G401 (cell line): ENCODE measurements around the gene TCF12. TPM values are rescaled to one million over a fixed set of nuclear protein-coding genes. Genes with fewer than 3 reads are reported as not detected.

ENCODE experiments used
- DNase-seq: peaks from one replicate; pipeline ENCODE4 v3.0.0-alpha.2; 2015; ENCODE audit warnings: low spot score
- in situ Hi-C: cut with HindIII; loops from 2 replicates; pipeline ENCODE4 v1.10.0; 2016; ENCODE audit warnings: low sequenced_read_pairs, mixed read lengths
- total RNA-seq: library from RNA; depleted of rRNA; stranded (reverse); fragments of >200 nt; shearing (Covaris generic); gene quantifications from 2 replicates; pipeline ENCODE4 v1.2.3, GENCODE V29; 2014

TCF12 gene
- total RNA-seq, 1 experiment from 2014 or later, result 55.3 TPM

GRCh38 chr15:57217778-57218598 lies 299.5 kb downstream of the TCF12 start:
- in situ Hi-C loops, result no loop called here
- DNase-seq, result no peak

- in situ Hi-C loops, result no loop called here
- DNase-seq, result no peak
Measured at GRCh38 chr15:57218826-57219576, 300.6 kb downstream of the TCF12 start.

- no peak for DNase-seq
- in situ Hi-C loops, result no loop called here
Measured at GRCh38 chr15:57220205-57220604, 301.8 kb downstream of the TCF12 start.

DNA sequence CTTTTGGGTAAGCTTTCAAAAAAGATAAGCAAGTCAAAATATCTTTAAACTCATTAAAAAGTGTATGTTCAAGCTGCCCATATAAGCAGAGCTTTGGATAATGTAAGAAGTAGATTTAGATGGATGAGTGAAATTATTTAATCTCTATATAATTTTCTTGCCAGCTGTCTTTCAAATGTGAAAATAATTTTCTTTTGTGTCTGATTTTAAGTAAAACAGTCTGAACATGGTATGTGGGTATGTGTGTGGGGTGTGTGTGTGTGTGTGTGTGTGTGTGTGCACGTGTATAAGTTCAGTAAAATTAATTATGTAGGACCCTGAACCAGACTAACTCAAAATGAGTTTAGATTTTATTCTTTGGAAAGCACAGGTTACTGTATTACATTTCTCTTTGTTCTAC lies 302.7 kb downstream of the TCF12 start:
- no peak for DNase-seq
- in situ Hi-C loops, result no loop called here

DNA sequence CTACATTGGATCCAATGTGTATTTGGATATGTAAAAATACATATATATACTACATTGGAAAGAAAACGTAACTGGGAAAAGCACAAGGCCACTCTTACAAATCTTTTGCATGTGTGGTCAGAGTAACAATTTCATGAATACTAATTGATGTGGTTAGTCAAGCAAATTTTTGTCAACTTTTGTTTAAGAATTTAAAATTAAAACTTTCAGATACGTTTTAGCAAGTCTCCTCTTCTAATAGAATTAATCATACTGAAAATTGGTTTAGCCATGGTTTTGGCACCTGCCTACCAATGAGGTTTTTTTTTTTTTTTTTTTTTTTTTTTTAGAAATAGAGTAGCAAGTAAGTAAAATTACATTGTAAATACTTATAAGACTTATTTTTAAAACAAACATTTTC lies 304.9 kb downstream of the TCF12 start:
- no peak for DNase-seq
- in situ Hi-C loops, result no loop called here

- DNase-seq, result no peak
- in situ Hi-C loops, result no loop called here
Measured at GRCh38 chr15:57223887-57224286, 305.4 kb downstream of the TCF12 start.

DNA sequence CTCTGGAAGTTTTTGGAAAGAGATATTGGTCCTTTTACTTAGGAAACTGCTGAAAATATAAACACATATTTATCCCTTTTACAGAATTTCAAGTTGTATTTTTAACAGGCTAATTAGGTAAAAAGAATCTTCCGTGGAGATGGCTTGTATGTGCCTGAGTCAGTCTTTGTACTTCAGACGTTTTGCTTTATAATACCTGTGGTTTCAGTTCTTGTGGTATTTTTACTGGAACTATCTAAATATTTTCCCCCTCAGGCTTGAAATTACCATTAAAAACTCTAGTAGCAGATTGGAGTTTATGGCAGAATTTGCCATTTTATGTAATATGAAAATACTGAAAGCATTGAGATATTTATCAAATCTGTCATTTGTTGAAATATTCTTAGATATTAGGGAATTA lies 306.2 kb downstream of the TCF12 start:
- in situ Hi-C loops, result no loop called here
- no peak for DNase-seq

DNA sequence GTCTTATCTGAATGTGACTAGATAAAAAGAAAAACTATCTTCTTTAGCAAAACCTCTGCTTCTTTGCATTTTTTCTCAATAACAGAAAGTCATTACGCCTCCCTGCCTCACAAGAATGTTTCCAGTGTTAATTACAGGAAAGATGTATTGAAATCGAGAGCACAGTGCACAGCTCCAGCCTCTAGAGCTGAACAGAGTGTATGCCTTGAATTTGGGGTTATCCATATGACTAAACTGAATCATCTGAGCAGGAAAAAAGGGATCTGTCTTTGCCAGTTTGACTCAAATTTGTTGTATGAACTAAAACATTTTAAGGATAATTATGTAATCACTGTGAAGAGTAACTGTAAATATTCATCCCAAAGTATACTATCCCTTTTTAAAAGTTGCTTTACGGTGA lies 308.7 kb downstream of the TCF12 start:
- in situ Hi-C loops, result no loop called here
- no peak for DNase-seq

GRCh38 chr15:57227899-57228298 lies 309.5 kb downstream of the TCF12 start:
- no peak for DNase-seq
- in situ Hi-C loops, result no loop called here

DNA sequence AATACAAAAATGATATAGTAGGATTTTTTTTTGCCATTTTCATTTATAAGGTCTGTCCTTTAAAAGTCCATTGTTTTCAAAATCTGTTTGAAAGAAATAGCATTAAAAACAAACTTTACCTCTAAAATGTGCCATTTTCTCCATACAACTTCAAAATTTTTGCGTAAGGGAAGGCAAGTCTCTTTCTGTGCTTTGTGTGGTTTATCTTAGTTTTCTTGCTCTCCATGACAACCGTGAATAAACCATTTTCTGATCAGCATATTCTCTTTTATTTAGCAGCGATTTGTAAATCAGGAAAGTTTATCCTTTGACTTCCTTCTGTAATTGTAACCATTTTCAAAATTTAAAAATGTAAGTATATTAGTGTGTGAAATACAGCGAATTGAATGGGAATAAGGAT lies 310.0 kb downstream of the TCF12 start:
- in situ Hi-C loops, result no loop called here
- no peak for DNase-seq

GRCh38 chr15:57229051-57229450 lies 310.6 kb downstream of the TCF12 start:
- DNase-seq, result no peak
- in situ Hi-C loops, result no loop called here

- DNase-seq, result no peak
- in situ Hi-C loops, result no loop called here
Measured at GRCh38 chr15:57231559-57231958, 313.1 kb downstream of the TCF12 start.

GRCh38 chr15:57234156-57234555 lies 315.7 kb downstream of the TCF12 start:
- DNase-seq, result no peak
- in situ Hi-C loops, result no loop called here

- in situ Hi-C loops, result no loop called here
- DNase-seq, result no peak
Measured at GRCh38 chr15:57235186-57235585, 316.7 kb downstream of the TCF12 start.

DNA sequence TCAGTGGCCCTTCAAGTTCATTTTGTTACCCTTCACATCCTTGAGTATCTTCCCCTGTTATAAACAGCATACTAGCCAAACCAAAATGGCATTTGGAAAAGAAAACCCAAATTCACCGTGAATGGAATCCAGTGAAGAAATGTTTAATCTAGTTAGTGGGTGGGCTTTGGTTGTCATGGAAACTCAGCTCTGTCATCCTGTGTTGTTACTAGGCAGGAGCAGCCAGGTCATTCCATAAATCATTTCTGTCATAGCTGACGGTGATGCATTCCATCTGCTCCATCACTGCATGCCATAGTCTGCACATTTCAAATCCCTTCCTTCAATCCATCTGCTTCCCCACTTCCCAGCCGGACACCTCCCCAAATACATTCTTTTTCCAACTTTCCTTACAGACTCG lies 317.4 kb downstream of the TCF12 start:
- in situ Hi-C loops, result no loop called here
- no peak for DNase-seq

- in situ Hi-C loops, result no loop called here
- no peak for DNase-seq
Measured at GRCh38 chr15:57236561-57237300, 318.3 kb downstream of the TCF12 start.

GRCh38 chr15:57237301-57237642 lies 318.8 kb downstream of the TCF12 start:
- DNase-seq, result no peak
- in situ Hi-C loops, result no loop called here

DNA sequence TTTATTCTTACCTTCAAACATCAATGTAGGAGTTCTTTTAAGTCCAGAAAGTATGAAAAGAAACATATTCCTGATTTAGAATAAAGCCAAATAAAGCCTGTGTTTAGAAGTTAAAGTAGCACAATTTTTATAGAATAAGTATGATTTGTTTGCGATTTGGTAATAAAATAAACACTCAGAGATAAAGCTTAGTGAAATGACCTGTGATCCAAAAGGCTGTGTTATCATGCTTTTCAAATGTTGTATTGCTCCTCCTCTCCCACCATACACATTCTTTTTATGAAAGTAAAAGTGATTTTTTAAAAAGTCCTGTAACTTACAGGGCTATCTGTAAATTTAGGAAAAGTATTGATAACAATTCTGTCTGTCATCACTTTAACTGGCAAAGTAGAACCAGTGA lies 319.2 kb downstream of the TCF12 start:
- in situ Hi-C loops, result no loop called here
- DNase-seq, result no peak

GRCh38 chr15:57245130-57245529 lies 326.7 kb downstream of the TCF12 start:
- DNase-seq, result no peak
- in situ Hi-C loops, result no loop called here

DNA sequence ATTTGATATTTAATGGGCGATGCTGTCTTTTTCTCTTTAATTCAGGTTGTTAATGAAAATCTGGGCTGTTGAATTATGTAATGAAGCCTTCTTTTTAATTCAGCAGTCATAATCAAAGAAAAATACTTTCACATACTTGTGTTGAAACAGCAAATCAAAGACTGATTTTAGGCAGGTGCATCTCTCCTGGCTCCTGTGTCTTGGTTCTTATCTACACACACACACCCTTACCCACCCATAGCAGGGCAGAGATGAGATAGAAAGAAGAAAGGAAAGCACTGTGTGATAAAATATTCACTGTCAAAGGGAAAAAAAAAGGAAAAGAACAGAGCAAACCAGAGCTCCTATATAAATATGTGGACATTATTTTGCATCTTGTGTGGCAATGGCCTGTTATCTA lies 327.3 kb downstream of the TCF12 start:
- no peak for DNase-seq
- in situ Hi-C loops, result no loop called here
